ENCODE results near the gene ACTL7A.

- TF ChIP-seq CTCF (IDR thresholded peaks at IDR 0.05; ENCODE audit: poor library complexity, severe bottlenecking) (no peak), REST (IDR thresholded peaks at IDR 0.05; ENCODE audit: borderline replicate concordance) (no peak), EZH2 (IDR thresholded peaks at IDR 0.05; ENCODE audit: borderline replicate concordance, insufficient read depth, low read length, poor library complexity, severe bottlenecking) (no peak), RAD21 (conservative IDR thresholded peaks at IDR 0.05) (no peak), POLR2AphosphoS5 (IDR thresholded peaks at IDR 0.05) (no peak), EP300 (conservative IDR thresholded peaks at IDR 0.05; ENCODE audit: poor library complexity, severe bottlenecking) (no peak)
These were observed 24.0 kb upstream of the ACTL7A start for GRCh38 chr9:108838017-108838416.

All from neural cell (in vitro differentiated cells).